ENCODE measurements around the gene PSMB5.

PSMB5 gene

GRCh38 chr14:23034498-23035302, at the start of gene PSMB5:
Gene PSMB5, minus strand, starts transcription at chr14:23034900. Its CDS starts 19 bp downstream, at chr14:23034881.
- no CpG with 5 or more reads among the region's 36 CpGs for WGBS (ENCODE audit: insufficient coverage, insufficient read length)
- H3K27me3 ChIP-seq (ENCODE audit: control insufficient read depth, insufficient read depth, low read length): no peaks in the 10 kb centered on the region
- peak; percentile 97 for DNase-seq (ENCODE audit: low read depth, low spot score)
- H3K27ac ChIP-seq (ENCODE audit: low read length): no peak within 1 kb of the TSS
- H3K4me1 ChIP-seq (ENCODE audit: control insufficient read depth, insufficient read depth, low read length): no peaks in the 10 kb centered on the region; the same call in 1 of the 2 replicates
- peak within 1 kb of the TSS; percentile 95 for H3K4me3 ChIP-seq (ENCODE audit: low read length)
- peaks cover 6% of the 10 kb centered on the region; the same call in 1 of the 2 replicates for H3K36me3 ChIP-seq (ENCODE audit: control insufficient read depth, insufficient read depth, low read length)
- no peaks in the 10 kb centered on the region for H3K9me3 ChIP-seq (ENCODE audit: control insufficient read depth, insufficient read depth, low read length)

- Histone ChIP-seq H3K4me3 (ENCODE audit: low read length) (no peak overlapping the region), H3K4me1 (ENCODE audit: control insufficient read depth, insufficient read depth, low read length) (no peaks in the 10 kb centered on the region), H3K36me3 (ENCODE audit: control insufficient read depth, insufficient read depth, low read length) (peaks cover 29% of the 10 kb centered on the region), H3K27ac (ENCODE audit: low read length) (no peak overlapping the region), H3K9me3 (ENCODE audit: control insufficient read depth, insufficient read depth, low read length) (no peaks in the 10 kb centered on the region), H3K27me3 (ENCODE audit: control insufficient read depth, insufficient read depth, low read length) (no peaks in the 10 kb centered on the region)
- DNase-seq (ENCODE audit: low read depth, low spot score): no peak
- no CpG with 5 or more reads among the region's 1 CpG for WGBS (ENCODE audit: insufficient coverage, insufficient read length)
These were observed 45.8 kb upstream of the PSMB5 start for GRCh38 chr14:23080474-23080873.

GRCh38 chr14:23079716-23080115, 45.0 kb upstream of the PSMB5 start:
- Histone ChIP-seq H3K4me3 (ENCODE audit: low read length) (no peak overlapping the region), H3K36me3 (ENCODE audit: control insufficient read depth, insufficient read depth, low read length) (peaks cover 31% of the 10 kb centered on the region), H3K4me1 (ENCODE audit: control insufficient read depth, insufficient read depth, low read length) (no peaks in the 10 kb centered on the region), H3K9me3 (ENCODE audit: control insufficient read depth, insufficient read depth, low read length) (no peaks in the 10 kb centered on the region), H3K27ac (ENCODE audit: low read length) (no peak overlapping the region), H3K27me3 (ENCODE audit: control insufficient read depth, insufficient read depth, low read length) (no peaks in the 10 kb centered on the region)
- WGBS (ENCODE audit: insufficient coverage, insufficient read length): no CpG with 5 or more reads among the region's 2 CpGs
- no peak for DNase-seq (ENCODE audit: low read depth, low spot score)

- peaks cover 31% of the 10 kb centered on the region for H3K36me3 ChIP-seq (ENCODE audit: control insufficient read depth, insufficient read depth, low read length)
- no CpG with 5 or more reads among the region's 2 CpGs for WGBS (ENCODE audit: insufficient coverage, insufficient read length)
- H3K27ac ChIP-seq (ENCODE audit: low read length): no peak overlapping the region
- no peaks in the 10 kb centered on the region for H3K9me3 ChIP-seq (ENCODE audit: control insufficient read depth, insufficient read depth, low read length)
- H3K27me3 ChIP-seq (ENCODE audit: control insufficient read depth, insufficient read depth, low read length): no peaks in the 10 kb centered on the region
- no peak for DNase-seq (ENCODE audit: low read depth, low spot score)
- H3K4me1 ChIP-seq (ENCODE audit: control insufficient read depth, insufficient read depth, low read length): no peaks in the 10 kb centered on the region
- H3K4me3 ChIP-seq (ENCODE audit: low read length): no peak overlapping the region
These were observed 44.0 kb upstream of the PSMB5 start for GRCh38 chr14:23078692-23079116.

GRCh38 chr14:23077962-23078361, 43.3 kb upstream of the PSMB5 start:
- no peak overlapping the region for H3K27ac ChIP-seq (ENCODE audit: low read length)
- DNase-seq (ENCODE audit: low read depth, low spot score): no peak
- H3K4me1 ChIP-seq (ENCODE audit: control insufficient read depth, insufficient read depth, low read length): no peaks in the 10 kb centered on the region
- peaks cover 31% of the 10 kb centered on the region for H3K36me3 ChIP-seq (ENCODE audit: control insufficient read depth, insufficient read depth, low read length)
- no peaks in the 10 kb centered on the region for H3K9me3 ChIP-seq (ENCODE audit: control insufficient read depth, insufficient read depth, low read length)
- no peaks in the 10 kb centered on the region for H3K27me3 ChIP-seq (ENCODE audit: control insufficient read depth, insufficient read depth, low read length)
- no peak overlapping the region for H3K4me3 ChIP-seq (ENCODE audit: low read length)
- WGBS (ENCODE audit: insufficient coverage, insufficient read length): no CpG with 5 or more reads among the region's 5 CpGs

- Histone ChIP-seq H3K9me3 (ENCODE audit: control insufficient read depth, insufficient read depth, low read length) (no peaks in the 10 kb centered on the region), H3K27me3 (ENCODE audit: control insufficient read depth, insufficient read depth, low read length) (no peaks in the 10 kb centered on the region), H3K27ac (ENCODE audit: low read length) (no peak overlapping the region), H3K36me3 (ENCODE audit: control insufficient read depth, insufficient read depth, low read length) (peaks cover 31% of the 10 kb centered on the region), H3K4me1 (ENCODE audit: control insufficient read depth, insufficient read depth, low read length) (0 out of 2 replicates have a peak, but pooled peaks cover 1% of the 10 kb centered on the region), H3K4me3 (ENCODE audit: low read length) (no peak overlapping the region)
- no CpG with 5 or more reads among the region's 5 CpGs for WGBS (ENCODE audit: insufficient coverage, insufficient read length)
- no peak for DNase-seq (ENCODE audit: low read depth, low spot score)
These were observed 42.2 kb upstream of the PSMB5 start for GRCh38 chr14:23076785-23077408.

GRCh38 chr14:23074906-23075305, 40.2 kb upstream of the PSMB5 start:
- H3K27me3 ChIP-seq (ENCODE audit: control insufficient read depth, insufficient read depth, low read length): no peaks in the 10 kb centered on the region
- 0 out of 2 replicates have a peak, but pooled peaks cover 1% of the 10 kb centered on the region for H3K4me1 ChIP-seq (ENCODE audit: control insufficient read depth, insufficient read depth, low read length)
- no peaks in the 10 kb centered on the region for H3K9me3 ChIP-seq (ENCODE audit: control insufficient read depth, insufficient read depth, low read length)
- DNase-seq (ENCODE audit: low read depth, low spot score): no peak
- whole genome bisulfite sequencing (ENCODE audit: insufficient coverage, insufficient read length): no CpG with 5 or more reads among the region's 1 CpG
- H3K4me3 ChIP-seq (ENCODE audit: low read length): no peak overlapping the region
- peaks cover 22% of the 10 kb centered on the region for H3K36me3 ChIP-seq (ENCODE audit: control insufficient read depth, insufficient read depth, low read length)
- no peak overlapping the region for H3K27ac ChIP-seq (ENCODE audit: low read length)

- Histone ChIP-seq H3K4me3 (ENCODE audit: low read length) (no peak overlapping the region), H3K27me3 (ENCODE audit: control insufficient read depth, insufficient read depth, low read length) (no peaks in the 10 kb centered on the region), H3K36me3 (ENCODE audit: control insufficient read depth, insufficient read depth, low read length) (peaks cover 26% of the 10 kb centered on the region), H3K4me1 (ENCODE audit: control insufficient read depth, insufficient read depth, low read length) (peaks cover 4% of the 10 kb centered on the region; the same call in 1 of the 2 replicates), H3K9me3 (ENCODE audit: control insufficient read depth, insufficient read depth, low read length) (no peaks in the 10 kb centered on the region), H3K27ac (ENCODE audit: low read length) (no peak overlapping the region)
- WGBS (ENCODE audit: insufficient coverage, insufficient read length): no CpG with 5 or more reads among the region's 5 CpGs
- no peak for DNase-seq (ENCODE audit: low read depth, low spot score)
These were observed 37.3 kb upstream of the PSMB5 start for GRCh38 chr14:23071921-23072539.

GRCh38 chr14:23071244-23071920, 36.7 kb upstream of the PSMB5 start:
- Histone ChIP-seq H3K9me3 (ENCODE audit: control insufficient read depth, insufficient read depth, low read length) (no peaks in the 10 kb centered on the region), H3K4me3 (ENCODE audit: low read length) (peak overlapping the region; percentile 99), H3K27me3 (ENCODE audit: control insufficient read depth, insufficient read depth, low read length) (no peaks in the 10 kb centered on the region), H3K36me3 (ENCODE audit: control insufficient read depth, insufficient read depth, low read length) (peaks cover 28% of the 10 kb centered on the region), H3K4me1 (ENCODE audit: control insufficient read depth, insufficient read depth, low read length) (peaks cover 4% of the 10 kb centered on the region; the same call in 1 of the 2 replicates), H3K27ac (ENCODE audit: low read length) (no peak overlapping the region)
- WGBS (ENCODE audit: insufficient coverage, insufficient read length): 100% methylated on average over 1 of the region's 14 CpGs
- DNase-seq (ENCODE audit: low read depth, low spot score): no peak
